ENCODE measurements around the gene OMA1. TPM values are rescaled to one million over a fixed set of nuclear protein-coding genes. Genes with fewer than 3 reads are reported as not detected.
"Not testable (repeated sequence)": the region's sequence is repeated elsewhere in the genome, so short reads cannot be mapped to it uniquely, and the experiment has no call there.

Gene OMA1
- total and polyA plus RNA-seq, 9 donors, result 8.1 to 51.5 (median 35.6) TPM

DNA sequence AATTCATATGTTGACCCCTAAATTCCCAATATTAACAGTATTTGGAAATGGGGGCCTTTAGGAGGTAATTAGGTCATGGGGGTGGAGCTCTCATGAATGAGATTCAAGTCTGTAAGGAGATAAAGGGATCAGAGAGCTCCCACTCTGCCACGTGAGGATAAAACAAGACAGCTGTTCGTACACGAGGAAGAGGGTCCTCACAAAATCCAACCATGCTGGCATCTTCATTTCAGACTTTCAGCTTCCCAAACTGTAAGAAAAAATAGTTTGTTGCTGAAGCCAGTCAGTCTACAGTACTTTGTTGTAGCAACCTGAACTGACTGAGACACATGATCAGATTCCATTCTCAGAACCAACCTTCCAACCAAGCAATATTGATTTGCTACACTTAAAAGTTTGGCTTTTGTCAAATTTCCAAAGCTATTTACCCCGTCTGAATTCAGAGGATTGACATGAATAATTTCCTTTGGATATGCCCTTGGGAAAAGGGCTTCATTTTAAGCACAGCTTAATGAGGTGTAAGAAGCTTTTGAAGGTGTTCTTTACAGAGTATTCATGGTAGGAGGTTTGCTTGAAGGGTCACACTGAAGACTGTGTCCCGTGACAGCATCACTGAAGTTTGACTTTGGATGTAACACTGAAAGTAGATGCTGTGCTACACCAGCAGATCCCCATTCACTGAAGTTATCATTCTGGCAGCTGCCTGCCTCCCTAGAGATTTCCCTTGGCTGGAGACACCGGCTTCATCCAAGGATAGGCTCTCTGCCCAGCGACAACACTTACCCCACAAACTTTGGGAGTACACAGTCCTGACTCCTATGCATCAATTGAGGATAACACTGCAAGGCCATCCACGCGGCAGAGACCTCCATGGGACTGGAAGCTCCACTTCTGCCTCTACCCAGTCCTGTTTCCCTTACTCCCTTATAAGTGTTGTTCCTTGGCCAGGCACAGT, 4.9 kb upstream of the OMA1 start:
- TF ChIP-seq POLR2A (IDR thresholded peaks at IDR 0.05) (no peak), EP300 (IDR thresholded peaks at IDR 0.05) (no peak)
- TF ChIP-seq, protein P1, sequence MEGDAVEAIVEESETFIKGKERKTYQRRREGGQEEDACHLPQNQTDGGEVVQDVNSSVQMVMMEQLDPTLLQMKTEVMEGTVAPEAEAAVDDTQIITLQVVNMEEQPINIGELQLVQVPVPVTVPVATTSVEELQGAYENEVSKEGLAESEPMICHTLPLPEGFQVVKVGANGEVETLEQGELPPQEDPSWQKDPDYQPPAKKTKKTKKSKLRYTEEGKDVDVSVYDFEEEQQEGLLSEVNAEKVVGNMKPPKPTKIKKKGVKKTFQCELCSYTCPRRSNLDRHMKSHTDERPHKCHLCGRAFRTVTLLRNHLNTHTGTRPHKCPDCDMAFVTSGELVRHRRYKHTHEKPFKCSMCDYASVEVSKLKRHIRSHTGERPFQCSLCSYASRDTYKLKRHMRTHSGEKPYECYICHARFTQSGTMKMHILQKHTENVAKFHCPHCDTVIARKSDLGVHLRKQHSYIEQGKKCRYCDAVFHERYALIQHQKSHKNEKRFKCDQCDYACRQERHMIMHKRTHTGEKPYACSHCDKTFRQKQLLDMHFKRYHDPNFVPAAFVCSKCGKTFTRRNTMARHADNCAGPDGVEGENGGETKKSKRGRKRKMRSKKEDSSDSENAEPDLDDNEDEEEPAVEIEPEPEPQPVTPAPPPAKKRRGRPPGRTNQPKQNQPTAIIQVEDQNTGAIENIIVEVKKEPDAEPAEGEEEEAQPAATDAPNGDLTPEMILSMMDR (IDR thresholded peaks at IDR 0.05), result no peak
- H3K9me3 ChIP-seq, result no peaks in the 10 kb centered on the region
- WGBS, 3 donors, result 41 to 49% (median 48%) methylated on average over 9 of the region's 9 CpGs
- H3K27ac ChIP-seq, result no peak overlapping the region
- no peak overlapping the region for H3K4me3 ChIP-seq
- peak in 3 of 5 donors; percentile 51 to 64 (median 56) for DNase-seq
- H3K27me3 ChIP-seq, result no peaks in the 10 kb centered on the region
- peaks cover 4% of the 10 kb centered on the region for H3K4me1 ChIP-seq (ENCODE audit: insufficient read depth)
- intact Hi-C loops (cut with DNase I), result loop anchor here in 1 of 4 donors (5.0 kb wide), 1 partner anchor 34 kb away; no protein-coding TSS in a partner anchor
- no peaks in the 10 kb centered on the region for H3K36me3 ChIP-seq

DNA sequence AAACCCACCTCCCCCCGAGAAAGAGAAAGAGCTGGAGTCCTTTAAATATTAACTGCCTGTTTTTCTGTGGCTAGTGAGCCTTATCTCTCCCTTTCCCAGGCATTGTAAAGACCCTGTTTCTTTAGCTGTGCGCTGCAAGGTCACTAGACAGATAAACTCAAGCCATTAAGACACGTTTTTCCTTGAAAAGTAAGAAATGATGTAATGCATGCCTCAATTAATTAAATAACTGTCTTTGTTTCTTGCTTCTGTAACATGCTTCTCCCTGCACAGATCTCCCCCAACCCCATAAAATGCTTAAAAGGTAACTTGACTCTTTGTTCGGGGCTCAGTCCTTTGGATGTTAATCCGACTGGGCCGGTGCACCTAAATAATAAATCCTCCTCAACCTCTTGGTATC, 2.8 kb upstream of the OMA1 start:
- H3K27ac ChIP-seq; H3K27me3 ChIP-seq; intact Hi-C loops (cut with DNase I); H3K4me1 ChIP-seq (ENCODE audit: insufficient read depth); H3K9me3 ChIP-seq; H3K36me3 ChIP-seq; H3K4me3 ChIP-seq; DNase-seq: not testable (repeated sequence)
- WGBS, 3 donors, result 12 to 24% (median 18%) methylated on average over 6 of the region's 6 CpGs

DNA sequence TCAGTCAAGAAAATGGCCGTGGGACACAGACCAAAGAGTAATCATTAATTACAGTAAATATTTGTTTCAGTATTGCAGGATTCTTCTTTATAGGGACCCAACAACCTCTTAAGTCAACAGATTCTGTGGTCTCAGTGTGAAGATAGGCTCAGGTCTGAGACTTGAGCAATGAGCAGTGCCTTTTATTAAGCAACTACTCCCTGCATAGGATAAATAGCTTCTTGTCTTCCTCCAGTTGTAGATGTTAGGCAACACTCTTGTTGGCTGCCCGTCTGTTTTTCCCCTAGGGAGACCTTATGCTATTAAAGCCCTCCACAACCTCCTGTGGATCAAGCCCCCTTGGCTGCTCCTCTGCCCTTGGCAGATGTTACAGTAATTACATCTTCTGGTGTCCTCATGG, 1.8 kb upstream of the OMA1 start:
- no peaks in the 10 kb centered on the region for H3K9me3 ChIP-seq
- H3K27ac ChIP-seq, result no peak overlapping the region
- no peaks in the 10 kb centered on the region for H3K36me3 ChIP-seq
- DNase-seq, result no peak
- WGBS, 3 donors, result 89 to 92% (median 90%) methylated on average over 2 of the region's 2 CpGs
- peaks cover 8% of the 10 kb centered on the region for H3K4me1 ChIP-seq (ENCODE audit: insufficient read depth)
- TF ChIP-seq, protein P1 (IDR thresholded peaks at IDR 0.05), result no peak
- TF ChIP-seq EP300 (IDR thresholded peaks at IDR 0.05), result no peak
- no peak for TF ChIP-seq POLR2A (IDR thresholded peaks at IDR 0.05)
- intact Hi-C loops (cut with DNase I), result no loop called here
- no peak overlapping the region for H3K4me3 ChIP-seq
- H3K27me3 ChIP-seq, result no peaks in the 10 kb centered on the region

DNA sequence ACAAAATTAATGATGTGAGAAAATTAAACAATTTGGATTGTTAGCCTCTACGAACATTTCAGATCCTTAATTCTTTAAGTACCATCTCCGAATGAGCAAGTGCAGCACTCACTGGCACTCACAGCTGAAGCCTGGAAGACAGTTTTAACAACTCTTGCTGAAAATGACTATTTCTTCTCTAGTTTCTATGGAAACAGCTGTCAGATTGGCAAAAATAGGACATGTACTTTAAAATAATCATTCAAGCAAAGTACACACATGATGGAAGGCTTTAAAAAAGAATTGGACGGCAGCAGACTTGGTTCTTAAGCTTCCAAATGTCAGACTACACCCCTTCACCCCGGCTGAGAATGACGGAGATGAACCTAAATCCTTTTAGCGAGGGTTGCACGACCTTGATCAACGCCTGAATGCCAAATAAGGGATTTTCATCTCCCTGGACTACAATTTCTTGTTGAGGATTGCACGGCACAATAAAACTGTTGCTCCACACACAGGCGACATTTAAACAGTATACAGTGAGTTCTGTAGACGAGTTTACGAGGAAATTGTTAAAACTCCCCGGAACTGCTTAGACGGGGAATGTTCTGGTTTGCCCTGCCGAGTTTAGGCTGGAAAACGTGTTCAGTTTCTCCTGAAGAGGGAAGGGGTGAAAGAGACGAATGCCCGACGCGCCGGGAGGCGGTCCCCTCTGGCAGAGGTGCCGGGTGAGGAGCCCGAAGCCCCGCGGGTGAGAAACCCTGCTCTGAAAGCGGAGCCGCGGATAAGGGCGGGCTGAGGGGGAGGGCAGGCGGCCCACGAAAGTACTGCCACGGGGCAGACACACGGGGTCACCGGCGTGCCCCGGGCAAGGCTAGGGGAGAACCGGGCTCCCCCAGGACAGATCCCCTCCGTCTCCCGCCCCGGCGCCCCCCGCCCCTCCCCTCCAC, 671 bp downstream of the OMA1 start:
- peak; percentile 73 to 87 (median 83) for DNase-seq
- WGBS, 3 donors, result 0 to 1% (median 1%) methylated on average over 37 to 43 of the region's 43 CpGs
- Histone ChIP-seq H3K27ac (peak overlapping the region; percentile 98 to 100), H3K36me3 (no peaks in the 10 kb centered on the region), H3K4me1 (ENCODE audit: insufficient read depth) (peaks cover 4% of the 10 kb centered on the region), H3K27me3 (no peaks in the 10 kb centered on the region), H3K4me3 (peak overlapping the region; percentile 73), H3K9me3 (no peaks in the 10 kb centered on the region)
- intact Hi-C loops (cut with DNase I), result loop anchor here in 1 of 4 donors (2.0 kb wide), 1 partner anchor 41 kb away; no protein-coding TSS in a partner anchor
- no peak for TF ChIP-seq POLR2A (IDR thresholded peaks at IDR 0.05)
- no peak for TF ChIP-seq EP300 (IDR thresholded peaks at IDR 0.05)

DNA sequence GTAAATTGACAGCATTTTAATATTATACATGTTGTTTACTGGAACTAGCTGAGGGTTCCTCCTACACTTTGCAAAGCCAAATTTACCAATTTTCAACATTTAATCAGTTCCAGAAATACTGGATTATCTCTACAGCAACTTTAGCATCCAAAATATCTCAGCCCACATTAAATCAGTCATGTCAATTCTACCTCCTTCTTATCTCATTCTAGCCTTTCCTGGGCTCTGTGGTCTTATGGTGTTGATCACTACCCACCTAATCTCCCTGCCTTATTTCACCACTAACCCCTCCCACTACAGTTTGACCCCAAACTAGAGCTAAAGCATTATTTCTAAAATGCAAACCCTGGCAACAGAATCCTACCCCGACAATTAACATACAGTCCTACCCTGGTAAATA, 3.3 kb downstream of the OMA1 start:
- no peaks in the 10 kb centered on the region for H3K9me3 ChIP-seq
- H3K4me1 ChIP-seq (ENCODE audit: insufficient read depth), result peaks cover 4% of the 10 kb centered on the region
- H3K36me3 ChIP-seq, result no peaks in the 10 kb centered on the region
- no peak overlapping the region for H3K27ac ChIP-seq
- H3K4me3 ChIP-seq, result no peak overlapping the region
- no peak for DNase-seq
- no peaks in the 10 kb centered on the region for H3K27me3 ChIP-seq
- 92 to 98% (median 94%) methylated on average over 1 of the region's 1 CpG for WGBS, 3 donors
- TF ChIP-seq POLR2A (IDR thresholded peaks at IDR 0.05), result no peak
- TF ChIP-seq EP300 (IDR thresholded peaks at IDR 0.05), result no peak
- TF ChIP-seq, protein P1 (IDR thresholded peaks at IDR 0.05), result no peak
- intact Hi-C loops (cut with DNase I), result no loop called here

All from ovary (tissue), 9 donors.